HG03280 (cell line): ENCODE measurements around the gene GMCL2.

Experiments used
- ATAC-seq: cut with Tn5 transposase; IDR thresholded peaks from one replicate; pipeline ENCODE4 v1.9.1; 2021; ENCODE audit warnings: mild to moderate bottlenecking, moderate library complexity; ENCODE audit not compliant: unreplicated experiment

Gene GMCL2

GRCh38 chr5:178186427-178186826 is 744 bp downstream of the GMCL2 start:
- no peak for ATAC-seq

- no peak for ATAC-seq
These were observed 4.9 kb downstream of the GMCL2 start for GRCh38 chr5:178182158-178182876.

- ATAC-seq = no peak
These were observed 6.9 kb downstream of the GMCL2 start for GRCh38 chr5:178180141-178180863.

- no peak for ATAC-seq
These were observed 9.6 kb downstream of the GMCL2 start for GRCh38 chr5:178177569-178177968.

- no peak for ATAC-seq
These were observed 10.4 kb downstream of the GMCL2 start for GRCh38 chr5:178176791-178177190.

GRCh38 chr5:178174456-178174855 is 12.7 kb downstream of the GMCL2 start:
- ATAC-seq = no peak

GRCh38 chr5:178170455-178170854 is 16.7 kb downstream of the GMCL2 start:
- ATAC-seq = no peak

- ATAC-seq = no peak
These were observed 21.6 kb downstream of the GMCL2 start for GRCh38 chr5:178165581-178165980.

- peak; percentile 96 for ATAC-seq
These were observed 23.1 kb downstream of the GMCL2 start for GRCh38 chr5:178163772-178164735.

GRCh38 chr5:178162481-178162880 is 24.7 kb downstream of the GMCL2 start:
- ATAC-seq = no peak

GRCh38 chr5:178160176-178160575 is 27.0 kb downstream of the GMCL2 start:
- ATAC-seq = no peak

- no peak for ATAC-seq
These were observed 32.1 kb downstream of the GMCL2 start for GRCh38 chr5:178155065-178155464.

- ATAC-seq = peak; percentile 99
These were observed 33.4 kb downstream of the GMCL2 start, which contains the start of gene NHP2 for GRCh38 chr5:178153530-178154340. Gene NHP2 (minus strand): TSS chr5:178153885. CDS start chr5:178153817, 68 bp downstream.

GRCh38 chr5:178152491-178153444 is 34.4 kb downstream of the GMCL2 start:
- ATAC-seq = no peak

GRCh38 chr5:178150977-178151734 is 36.0 kb downstream of the GMCL2 start:
- ATAC-seq = no peak

- no peak for ATAC-seq
These were observed 37.8 kb downstream of the GMCL2 start for GRCh38 chr5:178149199-178149932.

- no peak for ATAC-seq
These were observed 39.8 kb downstream of the GMCL2 start for GRCh38 chr5:178147406-178147805.
